ENCODE measurements around the gene NHS. TPM values are rescaled to one million over a fixed set of nuclear protein-coding genes. Genes with fewer than 3 reads are reported as not detected.
A peak's percentile ranks its signal among the peaks of the same experiment; 100 is the strongest.

NHS gene
- total RNA-seq, 1 donor from 2014 or later = 6.6 TPM

DNA sequence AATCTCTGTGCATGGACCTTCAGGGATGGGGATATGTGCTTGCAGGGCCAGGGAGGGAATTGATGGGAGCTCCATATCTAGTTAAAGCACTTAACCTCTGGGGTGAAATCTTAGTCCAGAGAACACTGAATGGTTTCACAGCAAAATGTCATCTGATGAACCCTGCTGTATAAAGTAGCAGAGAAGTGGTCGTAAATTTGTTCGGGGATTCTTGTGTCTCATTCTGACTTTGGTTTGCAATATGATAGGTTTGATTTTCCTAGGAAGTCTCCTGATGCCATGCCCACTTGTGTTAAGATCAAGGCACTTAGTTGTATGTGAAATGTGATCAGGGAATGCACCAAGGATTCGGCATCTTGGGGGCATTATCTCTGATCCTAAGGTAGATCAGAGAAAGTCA lies 96.9 kb downstream of the NHS start:
- Histone ChIP-seq H3K4me1 (ENCODE audit: insufficient read depth, low read length) (peaks cover 19% of the 10 kb centered on the region), H3K79me2 (ENCODE audit: insufficient read depth, low read length) (peaks cover 29% of the 10 kb centered on the region), H3K4me2 (ENCODE audit: low read length) (no peak overlapping the region), H3K9me3 (ENCODE audit: insufficient read depth, low read depth, low read length) (no peaks in the 10 kb centered on the region), H3K4me3 (ENCODE audit: insufficient read depth, low read depth, low read length) (no peak overlapping the region), H3K9ac (ENCODE audit: low read length) (no peak overlapping the region), H2AFZ (ENCODE audit: low read depth, low read length) (no peak overlapping the region), H3K27ac (ENCODE audit: low read depth, low read length) (no peak overlapping the region), H4K20me1 (ENCODE audit: insufficient read depth, low read length) (peaks cover 9% of the 10 kb centered on the region), H3K36me3 (ENCODE audit: insufficient read depth, low read length) (no peaks in the 10 kb centered on the region), H3K27me3 (ENCODE audit: insufficient read depth, low read length) (no peaks in the 10 kb centered on the region)
- no peaks in the 10 kb centered on the region for H3K27me3 Mint-ChIP-seq (ENCODE audit: low read depth, unreplicated experiment)
- no peak overlapping the region for H3K27ac Mint-ChIP-seq (ENCODE audit: unreplicated experiment)
- no peaks in the 10 kb centered on the region for H3K9me3 Mint-ChIP-seq (ENCODE audit: unreplicated experiment)
- no peak overlapping the region for H3K4me3 Mint-ChIP-seq (ENCODE audit: unreplicated experiment)
- no peak for DNase-seq (ENCODE audit: low read depth)
- FAIRE-seq = no peak
- TF ChIP-seq, protein P1, sequence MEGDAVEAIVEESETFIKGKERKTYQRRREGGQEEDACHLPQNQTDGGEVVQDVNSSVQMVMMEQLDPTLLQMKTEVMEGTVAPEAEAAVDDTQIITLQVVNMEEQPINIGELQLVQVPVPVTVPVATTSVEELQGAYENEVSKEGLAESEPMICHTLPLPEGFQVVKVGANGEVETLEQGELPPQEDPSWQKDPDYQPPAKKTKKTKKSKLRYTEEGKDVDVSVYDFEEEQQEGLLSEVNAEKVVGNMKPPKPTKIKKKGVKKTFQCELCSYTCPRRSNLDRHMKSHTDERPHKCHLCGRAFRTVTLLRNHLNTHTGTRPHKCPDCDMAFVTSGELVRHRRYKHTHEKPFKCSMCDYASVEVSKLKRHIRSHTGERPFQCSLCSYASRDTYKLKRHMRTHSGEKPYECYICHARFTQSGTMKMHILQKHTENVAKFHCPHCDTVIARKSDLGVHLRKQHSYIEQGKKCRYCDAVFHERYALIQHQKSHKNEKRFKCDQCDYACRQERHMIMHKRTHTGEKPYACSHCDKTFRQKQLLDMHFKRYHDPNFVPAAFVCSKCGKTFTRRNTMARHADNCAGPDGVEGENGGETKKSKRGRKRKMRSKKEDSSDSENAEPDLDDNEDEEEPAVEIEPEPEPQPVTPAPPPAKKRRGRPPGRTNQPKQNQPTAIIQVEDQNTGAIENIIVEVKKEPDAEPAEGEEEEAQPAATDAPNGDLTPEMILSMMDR (IDR thresholded peaks at IDR 0.05; ENCODE audit: insufficient read depth, low read depth, low read length) = no peak
- no peak for TF ChIP-seq EZH2 (IDR thresholded peaks at IDR 0.05; ENCODE audit: insufficient read depth, low read length)
- H3K4me1 Mint-ChIP-seq (ENCODE audit: low read depth, unreplicated experiment) = peaks cover 17% of the 10 kb centered on the region
- no peaks in the 10 kb centered on the region for H3K36me3 Mint-ChIP-seq (ENCODE audit: low read depth, unreplicated experiment)

DNA sequence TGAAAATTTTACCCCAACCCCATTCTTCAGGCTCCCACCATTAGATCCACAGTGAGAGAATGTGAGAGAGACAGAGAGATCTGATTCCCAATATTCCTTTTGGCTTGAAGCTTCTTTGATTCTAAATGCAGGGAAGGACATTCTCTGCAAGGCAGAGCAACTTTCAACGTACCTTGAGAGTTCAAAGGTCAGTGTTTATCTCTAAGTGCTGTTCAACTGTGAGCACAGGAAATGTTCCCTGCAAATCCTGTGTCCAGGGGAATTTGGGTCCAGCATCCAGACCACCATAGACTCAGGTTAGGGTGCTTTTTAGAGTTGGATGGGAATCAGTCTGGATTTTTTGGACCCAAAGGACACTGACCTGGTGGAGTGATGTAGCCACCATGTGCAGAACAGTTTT lies 97.4 kb downstream of the NHS start:
- H3K9me3 ChIP-seq (ENCODE audit: insufficient read depth, low read depth, low read length) = no peaks in the 10 kb centered on the region
- H3K27me3 ChIP-seq (ENCODE audit: insufficient read depth, low read length) = no peaks in the 10 kb centered on the region
- H2AFZ ChIP-seq (ENCODE audit: low read depth, low read length) = no peak overlapping the region
- no peak overlapping the region for H3K4me3 ChIP-seq (ENCODE audit: insufficient read depth, low read depth, low read length)
- no peaks in the 10 kb centered on the region for H3K36me3 ChIP-seq (ENCODE audit: insufficient read depth, low read length)
- H3K9ac ChIP-seq (ENCODE audit: low read length) = no peak overlapping the region
- DNase-seq (ENCODE audit: low read depth) = no peak
- peaks cover 30% of the 10 kb centered on the region for H3K79me2 ChIP-seq (ENCODE audit: insufficient read depth, low read length)
- H3K4me3 Mint-ChIP-seq (ENCODE audit: unreplicated experiment) = no peak overlapping the region
- no peak overlapping the region for H3K4me2 ChIP-seq (ENCODE audit: low read length)
- TF ChIP-seq, protein P1 (IDR thresholded peaks at IDR 0.05; ENCODE audit: insufficient read depth, low read depth, low read length) = no peak
- TF ChIP-seq EZH2 (IDR thresholded peaks at IDR 0.05; ENCODE audit: insufficient read depth, low read length) = no peak
- no peak for FAIRE-seq
- peaks cover 19% of the 10 kb centered on the region for H3K4me1 ChIP-seq (ENCODE audit: insufficient read depth, low read length)
- no peaks in the 10 kb centered on the region for H3K27me3 Mint-ChIP-seq (ENCODE audit: low read depth, unreplicated experiment)
- no peak overlapping the region for H3K27ac ChIP-seq (ENCODE audit: low read depth, low read length)
- H3K4me1 Mint-ChIP-seq (ENCODE audit: low read depth, unreplicated experiment) = peaks cover 17% of the 10 kb centered on the region
- peaks cover 13% of the 10 kb centered on the region for H4K20me1 ChIP-seq (ENCODE audit: insufficient read depth, low read length)
- H3K9me3 Mint-ChIP-seq (ENCODE audit: unreplicated experiment) = no peaks in the 10 kb centered on the region
- no peaks in the 10 kb centered on the region for H3K36me3 Mint-ChIP-seq (ENCODE audit: low read depth, unreplicated experiment)
- H3K27ac Mint-ChIP-seq (ENCODE audit: unreplicated experiment) = no peak overlapping the region

DNA sequence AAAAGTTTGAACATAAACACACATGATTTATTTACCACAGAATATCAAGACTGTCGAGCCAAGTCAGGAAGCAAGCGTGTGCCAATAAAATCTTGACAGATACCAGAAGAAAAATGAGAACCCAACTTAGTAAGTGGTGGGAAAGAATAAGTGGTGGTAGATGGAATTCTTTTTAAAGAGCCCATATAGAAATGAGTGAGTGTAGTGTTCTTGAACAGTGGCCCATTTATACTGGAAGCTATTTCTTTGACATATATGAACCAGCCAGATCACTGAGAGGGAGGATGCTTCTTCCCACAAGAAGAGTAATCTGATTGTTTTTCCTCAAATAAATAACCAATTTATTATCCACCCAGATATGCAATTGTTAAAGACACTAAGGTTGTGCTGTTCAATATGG lies 98.0 kb downstream of the NHS start:
- H4K20me1 ChIP-seq (ENCODE audit: insufficient read depth, low read length) = peaks cover 13% of the 10 kb centered on the region
- no peaks in the 10 kb centered on the region for H3K36me3 ChIP-seq (ENCODE audit: insufficient read depth, low read length)
- Mint-ChIP-seq H3K4me1 (ENCODE audit: low read depth, unreplicated experiment) (peaks cover 17% of the 10 kb centered on the region), H3K9me3 (ENCODE audit: unreplicated experiment) (no peaks in the 10 kb centered on the region), H3K36me3 (ENCODE audit: low read depth, unreplicated experiment) (no peaks in the 10 kb centered on the region), H3K4me3 (ENCODE audit: unreplicated experiment) (no peak overlapping the region), H3K27me3 (ENCODE audit: low read depth, unreplicated experiment) (no peaks in the 10 kb centered on the region), H3K27ac (ENCODE audit: unreplicated experiment) (no peak overlapping the region)
- no peak for DNase-seq (ENCODE audit: low read depth)
- FAIRE-seq = peak; percentile 86
- peaks cover 19% of the 10 kb centered on the region for H3K4me1 ChIP-seq (ENCODE audit: insufficient read depth, low read length)
- no peaks in the 10 kb centered on the region for H3K27me3 ChIP-seq (ENCODE audit: insufficient read depth, low read length)
- peaks cover 30% of the 10 kb centered on the region for H3K79me2 ChIP-seq (ENCODE audit: insufficient read depth, low read length)
- H2AFZ ChIP-seq (ENCODE audit: low read depth, low read length) = no peak overlapping the region
- no peak overlapping the region for H3K4me2 ChIP-seq (ENCODE audit: low read length)
- no peaks in the 10 kb centered on the region for H3K9me3 ChIP-seq (ENCODE audit: insufficient read depth, low read depth, low read length)
- H3K9ac ChIP-seq (ENCODE audit: low read length) = no peak overlapping the region
- TF ChIP-seq, protein P1 (IDR thresholded peaks at IDR 0.05; ENCODE audit: insufficient read depth, low read depth, low read length) = no peak
- no peak for TF ChIP-seq EZH2 (IDR thresholded peaks at IDR 0.05; ENCODE audit: insufficient read depth, low read length)
- H3K27ac ChIP-seq (ENCODE audit: low read depth, low read length) = no peak overlapping the region
- no peak overlapping the region for H3K4me3 ChIP-seq (ENCODE audit: insufficient read depth, low read depth, low read length)
